Adrenal gland (tissue), 12 donors: Measurements from ENCODE around the gene ASTN2. TPM values are rescaled to one million over a fixed set of nuclear protein-coding genes. Genes with fewer than 3 reads are reported as not detected.

Experiments used
- DNase-seq, 7 donors: peaks; one replicate each; pipeline ENCODE4 v3.0.0-alpha.2; 2019 to 2020
- H3K27ac ChIP-seq, 5 donors: fragments of 200-600 bp; sonication (generic) in 4 of 5; 1 replicate in 3 of 5; 2 replicates in 2 of 5; pipeline versions ENCODE4 v1.5.1 to v1.8.0; 2016 to 2020; ENCODE audit warnings: mild to moderate bottlenecking in 1 of 5
- H3K27me3 ChIP-seq: fragments of 200-600 bp; 2 replicates; pipeline ENCODE4 v1.8.0; 2021
- H3K36me3 ChIP-seq, 2 donors: fragments of 200-600 bp; replicated peaks in 1 of 2; 1 replicate in 1 of 2; 2 replicates in 1 of 2; pipeline versions ENCODE4 v1.5.1 to v1.8.0; 2018 to 2022
- H3K4me1 ChIP-seq, 2 donors: fragments of 200-600 bp; replicated peaks in 1 of 2; 1 replicate in 1 of 2; 2 replicates in 1 of 2; pipeline versions ENCODE4 v1.5.1 to v1.8.0; 2018 to 2021
- H3K4me3 ChIP-seq, 4 donors: fragments of 200-600 bp; sonication (generic) in 3 of 4; one replicate each; pipeline ENCODE4 v1.5.1; 2016 to 2018
- H3K9me3 ChIP-seq, 3 donors: fragments of 200-600 bp; sonication (generic) in 1 of 3; replicated peaks in 1 of 3; 1 replicate in 2 of 3; 2 replicates in 1 of 3; pipeline versions ENCODE4 v1.5.1 to v1.8.0; 2016 to 2021
- CTCF ChIP-seq, 6 experiments: fragments of 450-650 bp in 4 of 6; fragments of 200-600 bp in 2 of 6; sonication (generic) in 1 of 6; IDR thresholded peaks; 1 replicate in 5 of 6; 2 replicates in 1 of 6; pipeline versions ENCODE4 v1.5.1 to v1.8.0; 2016 to 2021; ENCODE audit warnings: antibody characterized with exemption in 6 of 6, mild to moderate bottlenecking in 2 of 6, moderate library complexity in 1 of 6
- POLR2A ChIP-seq, 2 donors: fragments of 450-650 bp; IDR thresholded peaks; one replicate each; pipeline ENCODE4 v1.6.1; 2017; ENCODE audit warnings: antibody characterized with exemption in 2 of 2, mild to moderate bottlenecking in 2 of 2, moderate library complexity in 1 of 2
- WGBS, 4 donors: extraction: QIAGEN DNeasy Blood & Tissue Kit in 2 of 4; methylation state at CpG; one replicate each; pipeline versions ENCODE4 v1.1.5 to v1.1.7; 2013 to 2017; 5-methylcytosine and 5-hydroxymethylcytosine counted together
- intact Hi-C, 2 donors: fragments of 100-400 bp; cut with DNase I; formaldehyde crosslinking; loops; one replicate each; pipeline versions ENCODE4 v1.14.1 to v1.15.0; 2022 to 2023
- polyA plus RNA-seq, 3 donors: library from polyadenylated mRNA; stranded (reverse); fragments of 200-250 nt in 2 of 3; fragments of 350-450 nt in 1 of 3; fragmentation: Illumina TruSeq in 1 of 3; extraction: RNeasy Lipid Tissue Mini Kit (QIAGEN cat#74804) in 1 of 3; gene quantifications; one replicate each; pipeline ENCODE4 v1.2.3, GENCODE V29; 2013 to 2014
- total RNA-seq, 9 donors: library from RNA; depleted of rRNA in 4 of 9; stranded (reverse); fragments of >200 nt in 4 of 9; fragments of 120-200 nt in 1 of 9; fragmentation: NEBNext Ultra II Directional in 1 of 9; extraction: Animal tissue kit (Norgen Biotek cat#: 25700) in 1 of 9; gene quantifications; one replicate each; pipeline versions ENCODE4 v1.1.0 to v1.2.4, GENCODE V29; 2013 to 2023
- donor health status: healthy with polysubstance abuse.
- donor health status: Bipolar disorder and iron deficiency.
- donor health status: DM: yes; HTN: yes; CAD: no.
- donor health status: DM: no; HTN: no; CAD: no.
- donor health status: DM: no; HTN: no; CAD: no.
- donor health status: DM: yes; HTN: yes; CAD: no.

The ASTN2 gene
- total and polyA plus RNA-seq, 12 donors = 2.5 to 15.6 (median 6.8) TPM

DNA sequence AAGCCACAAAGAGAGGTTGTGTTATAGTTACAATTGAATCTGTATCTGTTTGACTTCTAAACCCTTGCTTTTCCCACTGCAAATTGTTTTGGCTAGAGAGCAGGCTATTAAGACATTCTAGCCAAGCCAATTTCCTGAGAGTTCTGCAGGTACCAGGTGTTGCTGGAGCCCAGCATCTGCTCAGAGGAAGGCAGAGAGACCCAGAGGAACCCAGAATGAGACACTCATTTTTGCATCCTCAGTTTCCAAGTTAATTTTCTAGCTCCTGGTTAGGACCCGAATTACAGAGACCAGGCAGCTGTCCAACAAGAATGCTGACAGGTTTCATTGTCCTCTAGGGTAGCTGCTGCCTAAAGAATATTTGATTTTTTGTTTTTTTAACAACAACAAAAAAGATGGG lies 461.6 kb downstream of the ASTN2 start:
- WGBS, 4 donors = 48 to 64% (median 51%) methylated on average over 1 of the region's 1 CpG
- Histone ChIP-seq H3K4me1 (no peaks in the 10 kb centered on the region), H3K36me3 (no peaks in the 10 kb centered on the region), H3K9me3 (no peaks in the 10 kb centered on the region), H3K27me3 (no peaks in the 10 kb centered on the region), H3K4me3 (no peak overlapping the region), H3K27ac (no peak overlapping the region)
- no peak for DNase-seq
- intact Hi-C loops = no loop called here
- no peak for TF ChIP-seq CTCF (IDR thresholded peaks at IDR 0.05)
- TF ChIP-seq POLR2A (IDR thresholded peaks at IDR 0.05) = no peak

DNA sequence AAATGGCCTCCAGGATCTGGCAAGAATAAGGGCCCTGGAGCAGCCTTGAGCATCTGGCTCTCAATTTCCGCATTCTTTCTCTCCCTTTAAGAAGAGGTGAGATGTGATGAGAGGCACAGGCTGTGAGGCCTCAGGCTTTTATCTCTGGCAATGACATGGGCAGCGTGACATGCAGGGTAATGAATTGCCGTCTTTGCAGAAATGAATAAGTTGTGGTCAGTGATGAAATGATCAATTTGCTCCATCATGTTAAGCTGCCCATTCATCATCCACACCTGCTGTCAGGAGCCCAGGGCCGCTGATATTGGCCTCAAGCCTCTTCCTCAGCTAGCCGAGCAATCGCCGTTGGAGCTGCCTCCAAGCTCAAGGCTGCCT lies 462.4 kb downstream of the ASTN2 start:
- Histone ChIP-seq H3K27ac (no peak overlapping the region), H3K4me3 (no peak overlapping the region), H3K36me3 (no peaks in the 10 kb centered on the region), H3K9me3 (no peaks in the 10 kb centered on the region), H3K27me3 (no peaks in the 10 kb centered on the region), H3K4me1 (no peaks in the 10 kb centered on the region)
- TF ChIP-seq POLR2A (IDR thresholded peaks at IDR 0.05) = no peak
- no peak for TF ChIP-seq CTCF (IDR thresholded peaks at IDR 0.05)
- intact Hi-C loops = no loop called here
- WGBS, 4 donors = 64 to 74% (median 69%) methylated on average over 3 to 7 of the region's 7 CpGs
- no peak for DNase-seq

- no peaks in the 10 kb centered on the region for H3K36me3 ChIP-seq
- TF ChIP-seq CTCF (IDR thresholded peaks at IDR 0.05) (no peak), POLR2A (IDR thresholded peaks at IDR 0.05) (no peak)
- H3K4me3 ChIP-seq = no peak overlapping the region
- no peak for DNase-seq
- H3K4me1 ChIP-seq = no peaks in the 10 kb centered on the region
- no peaks in the 10 kb centered on the region for H3K9me3 ChIP-seq
- no peaks in the 10 kb centered on the region for H3K27me3 ChIP-seq
- intact Hi-C loops = no loop called here
- no peak overlapping the region for H3K27ac ChIP-seq
- whole genome bisulfite sequencing, 4 donors = 85 to 91% (median 87%) methylated on average over 3 of the region's 3 CpGs
Observed at GRCh38 chr9:116951588-116952435, 463.0 kb downstream of the ASTN2 start.

DNA sequence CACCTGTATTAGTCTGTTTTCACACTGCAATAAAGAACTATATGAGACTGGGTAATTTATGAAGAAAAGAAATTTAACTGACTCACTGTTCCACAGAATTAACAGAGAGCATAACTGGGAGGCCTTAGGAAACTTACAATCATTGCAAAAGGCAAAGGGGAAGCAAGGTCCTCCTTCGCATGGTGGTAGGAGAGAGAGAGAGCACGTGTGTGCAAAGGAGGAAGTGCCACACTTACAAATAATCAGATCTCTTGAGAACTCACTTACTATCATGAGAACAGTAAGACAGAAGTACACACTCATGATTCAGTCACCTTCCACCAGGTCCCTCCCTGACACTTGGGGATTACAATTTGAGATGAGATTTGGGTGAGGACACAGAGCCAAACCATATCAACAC lies 469.0 kb downstream of the ASTN2 start:
- Histone ChIP-seq H3K4me1 (no peaks in the 10 kb centered on the region), H3K9me3 (no peaks in the 10 kb centered on the region), H3K27me3 (no peaks in the 10 kb centered on the region), H3K4me3 (no peak overlapping the region), H3K36me3 (no peaks in the 10 kb centered on the region), H3K27ac (no peak overlapping the region)
- intact Hi-C loops = no loop called here
- TF ChIP-seq POLR2A (IDR thresholded peaks at IDR 0.05) (no peak), CTCF (IDR thresholded peaks at IDR 0.05) (no peak)
- WGBS, 4 donors = 44 to 57% (median 47%) methylated on average over 2 of the region's 2 CpGs
- DNase-seq = peak in 1 of 7 donors; percentile 12
